ENCODE measurements around the gene GSTM4. TPM values are rescaled to one million over a fixed set of nuclear protein-coding genes. Genes with fewer than 3 reads are reported as not detected.

Gene GSTM4
- total and polyA plus RNA-seq, 2 of the 4 experiments (the other 2 are of a cell fraction), result 10.4 to 37.8 TPM

DNA sequence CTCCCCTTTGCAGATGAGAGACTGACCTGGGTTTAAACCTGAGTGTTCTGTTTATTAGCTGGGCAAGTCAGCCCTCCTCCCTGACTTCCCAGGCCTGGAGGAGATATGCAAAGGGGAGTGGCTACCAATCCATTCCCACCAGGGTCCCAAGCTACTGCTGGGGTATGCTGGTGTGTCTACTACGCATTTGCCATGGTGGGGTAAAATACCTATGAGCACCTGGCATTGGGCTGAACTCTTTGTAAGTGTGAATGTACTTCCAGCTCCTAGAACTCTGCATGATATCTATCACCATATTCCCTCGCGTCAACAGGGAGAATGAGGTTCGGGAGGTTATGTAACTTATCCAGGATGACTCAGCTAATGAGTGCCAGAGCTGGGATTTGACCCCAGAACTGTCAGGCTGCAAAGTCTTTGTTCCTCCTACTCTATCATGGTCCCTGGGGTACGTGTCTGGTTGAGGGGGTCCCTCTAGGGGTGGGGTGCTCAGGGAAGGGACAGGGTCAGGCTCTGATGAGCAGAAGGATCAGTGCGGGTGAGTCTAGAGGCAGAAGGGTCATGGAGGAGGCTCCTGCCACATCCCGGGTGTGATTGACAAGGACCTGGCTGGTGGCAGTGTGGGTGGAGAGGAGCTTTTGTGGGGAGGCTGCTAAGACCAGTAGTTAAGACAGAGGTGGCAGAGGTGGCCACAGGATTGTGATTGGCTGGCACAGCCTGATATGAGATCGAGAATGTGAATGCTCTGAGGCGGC is 19.5 kb upstream of the GSTM4 start (continued):
- TF ChIP-seq, protein P1, sequence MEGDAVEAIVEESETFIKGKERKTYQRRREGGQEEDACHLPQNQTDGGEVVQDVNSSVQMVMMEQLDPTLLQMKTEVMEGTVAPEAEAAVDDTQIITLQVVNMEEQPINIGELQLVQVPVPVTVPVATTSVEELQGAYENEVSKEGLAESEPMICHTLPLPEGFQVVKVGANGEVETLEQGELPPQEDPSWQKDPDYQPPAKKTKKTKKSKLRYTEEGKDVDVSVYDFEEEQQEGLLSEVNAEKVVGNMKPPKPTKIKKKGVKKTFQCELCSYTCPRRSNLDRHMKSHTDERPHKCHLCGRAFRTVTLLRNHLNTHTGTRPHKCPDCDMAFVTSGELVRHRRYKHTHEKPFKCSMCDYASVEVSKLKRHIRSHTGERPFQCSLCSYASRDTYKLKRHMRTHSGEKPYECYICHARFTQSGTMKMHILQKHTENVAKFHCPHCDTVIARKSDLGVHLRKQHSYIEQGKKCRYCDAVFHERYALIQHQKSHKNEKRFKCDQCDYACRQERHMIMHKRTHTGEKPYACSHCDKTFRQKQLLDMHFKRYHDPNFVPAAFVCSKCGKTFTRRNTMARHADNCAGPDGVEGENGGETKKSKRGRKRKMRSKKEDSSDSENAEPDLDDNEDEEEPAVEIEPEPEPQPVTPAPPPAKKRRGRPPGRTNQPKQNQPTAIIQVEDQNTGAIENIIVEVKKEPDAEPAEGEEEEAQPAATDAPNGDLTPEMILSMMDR (conservative IDR thresholded peaks at IDR 0.05; ENCODE audit: low read depth, low read length), result no peak
- TF ChIP-seq FOS (IDR thresholded peaks at IDR 0.05; ENCODE audit: low read depth, low read length), result peak; percentile 42; the same call in 1 of the 2 replicates

DNA sequence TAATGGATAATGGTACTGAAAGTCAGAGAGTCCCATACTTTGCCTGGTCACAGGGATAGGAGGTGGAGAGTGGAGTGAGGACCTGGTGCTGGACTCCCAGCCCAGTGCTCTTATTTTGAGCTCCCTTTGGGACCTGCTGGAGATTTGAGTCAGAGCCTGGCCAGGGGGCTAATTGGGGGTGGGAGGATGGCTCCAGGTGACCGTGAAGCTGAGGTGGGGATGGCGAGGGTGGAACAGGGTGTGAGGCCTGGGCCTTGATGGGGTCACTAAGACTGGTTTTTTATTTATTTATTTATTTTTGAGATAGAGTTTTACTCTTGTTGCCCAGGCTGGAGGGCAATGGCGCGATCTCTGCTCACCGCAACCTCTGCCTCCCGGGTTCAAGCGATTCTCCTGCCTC is 18.5 kb upstream of the GSTM4 start:
- Histone ChIP-seq H4K20me1 (ENCODE audit: insufficient read depth, low read length) (no peaks in the 10 kb centered on the region), H2BK120ac (ENCODE audit: low read depth, low read length) (no peak overlapping the region), H3K36me3 (ENCODE audit: control insufficient read depth, insufficient read depth, low read length) (peaks cover 3% of the 10 kb centered on the region), H3K9ac (ENCODE audit: low read depth, low read length) (no peak overlapping the region), H3K4me2 (ENCODE audit: low read depth, low read length) (no peak overlapping the region), H3K23ac (ENCODE audit: low read depth, low read length) (no peak overlapping the region), H3K4me3 (ENCODE audit: insufficient read depth, low read depth, low read length) (no peak overlapping the region), H2AK9ac (replicated peaks; ENCODE audit: low read depth, low read length, poor library complexity) (no peak overlapping the region), H2AFZ (replicated peaks; ENCODE audit: low read length, poor library complexity) (no peak overlapping the region), H3K79me1 (ENCODE audit: low read depth in 1 of 2, low read length in 2 of 2) (0 out of 4 replicates have a peak, but pooled peaks cover 0 to 3% of the 10 kb centered on the region in 2 experiments), H2BK20ac (ENCODE audit: low read depth, low read length) (no peak overlapping the region), H4K5ac (ENCODE audit: low read depth, low read length) (no peak overlapping the region), H3K56ac (ENCODE audit: extremely low read depth, insufficient read depth, low read length) (no peak overlapping the region), H4K8ac (ENCODE audit: low read depth in 2 of 2, low read length in 2 of 2) (no peak overlapping the region), H2BK15ac (ENCODE audit: low read depth, low read length) (no peak overlapping the region), H3K18ac (ENCODE audit: low read depth, low read length) (no peak overlapping the region), H3K4me1 (ENCODE audit: control insufficient read depth, insufficient read depth, low read length) (peaks cover 10% of the 10 kb centered on the region), H3K9me1 (ENCODE audit: insufficient read depth, low read length) (no peaks in the 10 kb centered on the region), H3K27me3 (ENCODE audit: control insufficient read depth, insufficient read depth, low read length) (no peaks in the 10 kb centered on the region), H3K14ac (replicated peaks; ENCODE audit: low read depth, low read length) (no peak overlapping the region), H3K27ac (ENCODE audit: insufficient read depth, low read length) (no peak overlapping the region), H3K9me3 (ENCODE audit: control insufficient read depth, insufficient read depth, low read length) (no peaks in the 10 kb centered on the region), H2BK5ac (ENCODE audit: low read depth, low read length, poor library complexity, severe bottlenecking) (no peak overlapping the region), H3K4ac (ENCODE audit: low read depth, low read length) (no peak overlapping the region), H4K91ac (ENCODE audit: insufficient read depth, low read depth, low read length) (no peak overlapping the region), H2AK5ac (ENCODE audit: low read depth, low read length) (no peak overlapping the region)
- intact Hi-C loops (cut with micrococcal nuclease), result no loop called here
- ATAC-seq (ENCODE audit: low read depth), result no peak
- no TSS peak for BruUV-seq (replicated peaks)
- ChIA-PET POLR2A (ENCODE audit: unreplicated experiment) (interaction anchor here (0.5 kb wide), 1 partner anchor 76 kb away, joined by 4 read pairs; no protein-coding TSS in a partner anchor), CTCF (interaction anchor here (1.4 to 2.3 kb wide), 3 partner anchors 135 to 347 kb away, joined by 4 to 8 read pairs (median 5); partner anchors contain the start of gene AHCYL1)
- in situ Hi-C loops (cut with MboI; ENCODE audit: low sequenced_read_pairs), result no loop called here
- 95% methylated on average over 4 of the region's 7 CpGs; no CpG with 5 or more reads in 1 of the 2 experiments for WGBS, 2 experiments (ENCODE audit: extremely low coverage in 2 of 2, insufficient read length in 1 of 2)
- dilution Hi-C loops (cut with HindIII; ENCODE audit: low sequenced_read_pairs, unreplicated experiment), result no loop called here
- no peak for DNase-seq
- no peak for TF ChIP-seq POLR2A (IDR thresholded peaks at IDR 0.05; ENCODE audit: low read depth, low read length)
- no peak for TF ChIP-seq RCOR1 (IDR thresholded peaks at IDR 0.05; ENCODE audit: insufficient replicate concordance, low read length)
- TF ChIP-seq SMC3 (IDR thresholded peaks at IDR 0.05; ENCODE audit: low read depth, low read length), result no peak
- no peak for TF ChIP-seq RAD21 (IDR thresholded peaks at IDR 0.05; ENCODE audit: low read length)
- no peak for TF ChIP-seq CHD1 (IDR thresholded peaks at IDR 0.05; ENCODE audit: low read depth, low read length)
- TF ChIP-seq, protein P1 (conservative IDR thresholded peaks at IDR 0.05; ENCODE audit: low read depth, low read length), result no peak
- no peak for TF ChIP-seq MXI1 (IDR thresholded peaks at IDR 0.05; ENCODE audit: borderline replicate concordance, low read depth, low read length)
- no peak for TF ChIP-seq NFE2L2 (IDR thresholded peaks at IDR 0.05; ENCODE audit: low read depth, low read length)
- TF ChIP-seq RFX5 (IDR thresholded peaks at IDR 0.05; ENCODE audit: low read depth, low read length), result no peak
- TF ChIP-seq, protein P2, sequence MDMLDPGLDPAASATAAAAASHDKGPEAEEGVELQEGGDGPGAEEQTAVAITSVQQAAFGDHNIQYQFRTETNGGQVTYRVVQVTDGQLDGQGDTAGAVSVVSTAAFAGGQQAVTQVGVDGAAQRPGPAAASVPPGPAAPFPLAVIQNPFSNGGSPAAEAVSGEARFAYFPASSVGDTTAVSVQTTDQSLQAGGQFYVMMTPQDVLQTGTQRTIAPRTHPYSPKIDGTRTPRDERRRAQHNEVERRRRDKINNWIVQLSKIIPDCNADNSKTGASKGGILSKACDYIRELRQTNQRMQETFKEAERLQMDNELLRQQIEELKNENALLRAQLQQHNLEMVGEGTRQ (IDR thresholded peaks at IDR 0.05; ENCODE audit: low read depth, low read length), result no peak
